Fibroblast of the aortic adventitia (primary cell): Measurements from ENCODE around the gene ZNF324. TPM values are rescaled to one million over a fixed set of nuclear protein-coding genes. Genes with fewer than 3 reads are reported as not detected.

Experiments used
- DNase-seq: peaks from one replicate; pipeline ENCODE4 v3.0.0-alpha.2; 2010; ENCODE audit warnings: low read depth
- H3K4me3 ChIP-seq: 2 replicates; pipeline ENCODE4 v1.5.1; 2011; ENCODE audit warnings: low read depth, mild to moderate bottlenecking, control low read depth, low read length, moderate library complexity
- total RNA-seq: library from RNA; depleted of rRNA; stranded (reverse); fragments of >200 nt; gene quantifications from 2 replicates; pipeline ENCODE4 v1.2.3, GENCODE V29; 2012; ENCODE audit warnings: low replicate concordance
- TF ChIP-seq, protein P1 (sequence below): IDR thresholded peaks from 2 replicates; pipeline ENCODE4 v1.5.1; 2011; ENCODE audit warnings: mild to moderate bottlenecking, low read length, control low read depth, inconsistent platforms; ENCODE audit not compliant: insufficient read depth

Gene ZNF324
- total RNA-seq, 1 donor = 18.4 TPM

DNA sequence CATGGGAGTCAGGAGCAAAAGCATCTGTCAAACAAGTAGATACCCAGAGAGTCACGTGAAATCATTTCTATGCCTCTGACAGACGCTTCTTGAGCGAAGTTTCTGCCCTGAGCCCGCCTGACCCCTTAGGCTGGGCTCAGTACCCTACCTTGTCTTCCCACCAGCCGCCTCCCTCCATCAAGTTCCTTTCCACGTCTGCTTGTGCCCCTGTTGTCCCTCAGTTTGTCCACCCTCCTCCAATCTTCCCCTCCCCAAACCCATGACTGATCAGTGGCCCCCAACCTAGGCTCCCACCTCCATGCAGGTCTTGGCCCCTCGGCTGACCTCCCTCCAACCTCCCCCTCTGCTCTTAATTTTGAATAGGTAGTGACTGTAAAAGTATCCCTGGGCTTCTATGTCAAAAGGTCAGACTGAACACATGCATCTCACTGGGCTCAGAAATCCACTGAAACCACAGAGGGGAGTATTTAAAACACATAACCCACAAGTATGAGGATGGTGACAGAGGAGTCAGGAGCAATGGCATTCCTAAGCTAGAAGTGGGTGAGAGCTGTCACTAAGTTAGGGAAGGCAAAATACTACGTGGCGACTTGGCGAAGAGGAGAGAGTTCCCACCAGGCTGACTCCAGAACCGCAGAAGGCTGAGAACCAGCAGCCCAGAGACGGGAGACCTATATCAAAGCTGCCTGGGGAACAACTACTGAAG lies 7.6 kb downstream of the ZNF324 start:
- H3K4me3 ChIP-seq = no peak overlapping the region
- DNase-seq = peak; percentile 8
- TF ChIP-seq, protein P1, sequence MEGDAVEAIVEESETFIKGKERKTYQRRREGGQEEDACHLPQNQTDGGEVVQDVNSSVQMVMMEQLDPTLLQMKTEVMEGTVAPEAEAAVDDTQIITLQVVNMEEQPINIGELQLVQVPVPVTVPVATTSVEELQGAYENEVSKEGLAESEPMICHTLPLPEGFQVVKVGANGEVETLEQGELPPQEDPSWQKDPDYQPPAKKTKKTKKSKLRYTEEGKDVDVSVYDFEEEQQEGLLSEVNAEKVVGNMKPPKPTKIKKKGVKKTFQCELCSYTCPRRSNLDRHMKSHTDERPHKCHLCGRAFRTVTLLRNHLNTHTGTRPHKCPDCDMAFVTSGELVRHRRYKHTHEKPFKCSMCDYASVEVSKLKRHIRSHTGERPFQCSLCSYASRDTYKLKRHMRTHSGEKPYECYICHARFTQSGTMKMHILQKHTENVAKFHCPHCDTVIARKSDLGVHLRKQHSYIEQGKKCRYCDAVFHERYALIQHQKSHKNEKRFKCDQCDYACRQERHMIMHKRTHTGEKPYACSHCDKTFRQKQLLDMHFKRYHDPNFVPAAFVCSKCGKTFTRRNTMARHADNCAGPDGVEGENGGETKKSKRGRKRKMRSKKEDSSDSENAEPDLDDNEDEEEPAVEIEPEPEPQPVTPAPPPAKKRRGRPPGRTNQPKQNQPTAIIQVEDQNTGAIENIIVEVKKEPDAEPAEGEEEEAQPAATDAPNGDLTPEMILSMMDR = no peak

DNA sequence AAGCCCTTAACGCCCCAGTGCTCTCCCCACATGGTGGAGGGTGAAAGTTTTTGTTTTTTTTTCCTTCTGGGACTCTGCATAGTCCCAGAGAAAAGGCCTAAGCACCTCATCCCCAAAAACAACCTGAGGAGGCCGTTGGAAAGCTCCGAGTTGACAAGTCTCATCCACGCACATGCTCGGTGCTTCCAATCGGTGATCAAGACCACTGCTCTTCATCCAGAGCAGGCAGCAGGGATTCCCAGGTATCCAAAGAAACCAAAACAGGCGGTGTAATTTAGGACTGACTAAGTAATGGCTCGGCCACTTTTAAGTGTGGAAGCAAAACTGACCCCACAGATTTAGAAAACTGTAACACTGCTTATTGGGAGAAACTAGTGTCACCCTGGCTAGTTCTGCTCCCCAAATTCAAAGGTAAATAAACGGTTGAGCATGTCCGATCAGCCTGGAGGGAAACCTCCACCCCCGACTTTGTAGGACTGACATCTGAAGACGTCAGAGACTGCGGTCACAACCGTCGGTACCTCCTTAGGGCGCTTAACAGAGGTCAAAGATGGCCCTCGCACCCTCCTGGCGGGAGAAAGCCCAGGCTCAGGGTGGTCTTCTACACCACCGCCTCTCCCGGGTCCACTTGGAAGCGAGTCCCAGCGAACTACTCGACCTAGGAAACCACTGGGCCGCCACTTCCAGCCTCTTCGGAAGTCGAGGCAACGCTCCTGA lies 8.3 kb downstream of the ZNF324 start:
- DNase-seq = no peak
- TF ChIP-seq, protein P1 = no peak
- peak overlapping the region; percentile 74 for H3K4me3 ChIP-seq

DNA sequence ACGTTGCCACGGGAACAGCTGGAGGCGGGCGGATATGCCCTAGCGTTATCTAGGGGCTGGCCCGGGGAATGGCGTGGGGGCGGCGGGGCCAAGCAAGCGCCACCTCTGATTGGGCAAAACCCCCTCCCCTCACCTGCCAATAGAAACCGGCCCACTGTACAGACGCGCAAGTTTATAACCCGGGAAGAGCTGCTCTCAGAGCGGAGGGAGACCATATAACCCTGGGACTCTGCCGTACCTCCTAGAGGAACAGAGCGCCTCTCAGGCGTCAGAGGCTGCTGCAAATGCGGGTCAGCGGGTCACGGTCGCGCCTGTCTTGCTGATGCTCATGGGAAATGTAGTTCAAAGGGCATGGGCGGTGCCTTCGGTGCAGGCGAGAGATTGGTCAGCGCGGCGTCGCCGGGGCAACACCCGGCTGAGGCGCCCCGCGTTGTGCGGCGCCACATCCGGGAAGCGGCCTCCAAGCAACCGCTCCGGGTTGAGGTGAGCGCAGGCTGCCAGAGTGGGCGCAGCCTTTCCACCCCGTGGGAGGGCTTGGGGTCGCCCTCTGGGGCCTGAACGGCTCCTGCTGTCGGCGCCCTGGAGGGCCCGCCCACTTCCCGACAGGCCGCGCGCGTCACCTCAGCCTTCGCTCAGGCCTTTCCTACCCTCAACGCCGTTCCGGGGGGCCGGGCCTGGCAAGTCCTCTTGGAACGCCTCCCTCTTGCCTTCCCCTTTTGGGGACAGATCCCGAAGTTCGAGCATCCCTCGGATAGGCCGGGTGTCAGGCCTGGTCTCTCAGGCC lies 9.0 kb downstream of the ZNF324 start, which contains the start of gene ZNF446:
Gene ZNF446, plus strand, starts transcription at position 639 of the 784 bp plus-strand sequence. CDS start 867 bp downstream, outside the sequence.
- H3K4me3 ChIP-seq = peak within 1 kb of the TSS; percentile 74
- TF ChIP-seq, protein P1 = no peak
- peak; percentile 97 for DNase-seq

DNA sequence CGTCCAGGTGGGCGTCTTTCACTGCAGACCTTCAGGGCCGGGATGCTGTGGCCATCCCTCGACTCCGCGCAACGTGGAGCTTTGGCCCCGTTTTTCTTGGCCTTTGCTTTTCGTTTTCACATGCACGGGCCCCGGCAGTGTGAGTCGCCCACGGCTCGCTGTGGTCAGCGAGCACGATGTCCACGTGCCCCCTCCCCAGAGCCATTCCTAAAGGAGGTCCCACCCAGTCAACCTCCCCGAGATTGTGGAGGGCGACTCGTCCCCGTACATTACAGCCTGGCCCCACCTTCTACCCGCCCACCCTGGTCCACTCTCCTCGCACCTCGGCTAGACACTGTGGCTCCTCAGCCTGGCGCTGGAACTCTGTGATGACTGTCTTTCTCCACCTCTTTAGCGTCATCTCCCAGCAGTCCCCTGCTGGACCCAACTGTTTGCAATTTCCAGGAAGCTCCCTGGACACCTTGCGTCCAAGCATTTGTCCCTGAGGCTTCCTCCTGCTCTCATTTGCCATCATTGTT lies 9.7 kb downstream of the ZNF324 start:
- DNase-seq = peak; percentile 19
- TF ChIP-seq, protein P1 = no peak
- H3K4me3 ChIP-seq = peak overlapping the region; percentile 74

DNA sequence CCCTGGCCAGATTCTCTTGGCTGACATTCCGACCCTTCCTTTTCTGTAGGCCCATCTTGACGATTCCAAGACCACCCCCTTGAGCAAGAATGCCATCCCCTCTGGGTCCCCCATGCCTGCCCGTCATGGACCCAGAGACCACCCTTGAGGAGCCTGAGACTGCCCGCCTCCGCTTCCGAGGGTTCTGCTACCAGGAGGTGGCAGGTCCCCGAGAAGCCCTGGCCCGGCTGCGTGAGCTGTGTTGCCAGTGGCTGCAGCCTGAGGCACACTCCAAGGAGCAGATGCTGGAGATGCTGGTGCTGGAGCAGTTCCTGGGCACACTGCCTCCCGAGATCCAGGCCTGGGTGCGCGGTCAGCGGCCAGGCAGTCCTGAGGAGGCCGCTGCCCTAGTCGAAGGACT lies 10.2 kb downstream of the ZNF324 start:
- H3K4me3 ChIP-seq = peak overlapping the region; percentile 74
- TF ChIP-seq, protein P1 = no peak
- DNase-seq = no peak

DNA sequence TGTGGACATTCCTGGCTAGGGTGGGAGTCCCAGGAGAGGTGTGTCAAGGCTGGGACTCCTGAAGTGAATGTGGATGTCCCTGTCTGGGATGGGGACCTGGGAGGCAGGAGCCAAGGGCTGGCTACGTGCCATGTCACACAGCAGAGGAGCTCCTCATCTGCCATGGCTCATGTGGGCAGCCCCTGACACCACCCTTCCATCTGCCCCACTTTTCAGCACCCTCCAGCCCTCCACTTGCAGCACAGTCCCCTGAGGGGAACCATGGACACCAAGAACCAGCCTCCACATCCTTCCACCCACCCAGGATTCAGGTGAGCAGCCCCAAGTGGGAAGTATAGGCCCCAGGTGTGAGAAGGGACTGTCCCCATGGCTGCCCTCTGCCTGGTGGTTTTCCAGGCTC lies 11.0 kb downstream of the ZNF324 start:
- H3K4me3 ChIP-seq = no peak overlapping the region
- DNase-seq = no peak
- TF ChIP-seq, protein P1 = no peak
